Kidney epithelial cell (primary cell): ENCODE data around the gene DNAJC9. TPM values are rescaled to one million over a fixed set of nuclear protein-coding genes. Genes with fewer than 3 reads are reported as not detected.

Source experiments
- DNase-seq: peaks from one replicate; pipeline ENCODE4 v3.0.0-alpha.2; 2010; ENCODE audit warnings: low read depth
- H3K27me3 ChIP-seq: 2 replicates; pipeline ENCODE4 v1.6.0; 2011; ENCODE audit warnings: low read length; ENCODE audit not compliant: control insufficient read depth, insufficient read depth
- H3K36me3 ChIP-seq: 2 replicates; pipeline ENCODE4 v1.5.1; 2011; ENCODE audit warnings: low read length; ENCODE audit not compliant: control insufficient read depth, insufficient read depth
- H3K4me3 ChIP-seq: 2 replicates; pipeline ENCODE4 v1.5.1; 2011; ENCODE audit warnings: low read depth, mild to moderate bottlenecking, control low read depth, low read length
- total RNA-seq: library from RNA; depleted of rRNA; stranded (reverse); fragments of >200 nt; gene quantifications from 2 replicates; pipeline ENCODE4 v1.2.3, GENCODE V29; 2015
- TF ChIP-seq, protein P1 (sequence below): IDR thresholded peaks from 2 replicates; pipeline ENCODE4 v1.5.1; 2011; ENCODE audit warnings: mild to moderate bottlenecking, moderate library complexity, low read length, control low read depth, inconsistent platforms; ENCODE audit not compliant: insufficient read depth, poor library complexity, severe bottlenecking

The DNAJC9 gene
- total RNA-seq, 1 donor from 2014 or later = 42.2 TPM

- Histone ChIP-seq H3K4me3 (peak overlapping the region; percentile 72), H3K36me3 (no peaks in the 10 kb centered on the region), H3K27me3 (no peaks in the 10 kb centered on the region)
- TF ChIP-seq, protein P1, sequence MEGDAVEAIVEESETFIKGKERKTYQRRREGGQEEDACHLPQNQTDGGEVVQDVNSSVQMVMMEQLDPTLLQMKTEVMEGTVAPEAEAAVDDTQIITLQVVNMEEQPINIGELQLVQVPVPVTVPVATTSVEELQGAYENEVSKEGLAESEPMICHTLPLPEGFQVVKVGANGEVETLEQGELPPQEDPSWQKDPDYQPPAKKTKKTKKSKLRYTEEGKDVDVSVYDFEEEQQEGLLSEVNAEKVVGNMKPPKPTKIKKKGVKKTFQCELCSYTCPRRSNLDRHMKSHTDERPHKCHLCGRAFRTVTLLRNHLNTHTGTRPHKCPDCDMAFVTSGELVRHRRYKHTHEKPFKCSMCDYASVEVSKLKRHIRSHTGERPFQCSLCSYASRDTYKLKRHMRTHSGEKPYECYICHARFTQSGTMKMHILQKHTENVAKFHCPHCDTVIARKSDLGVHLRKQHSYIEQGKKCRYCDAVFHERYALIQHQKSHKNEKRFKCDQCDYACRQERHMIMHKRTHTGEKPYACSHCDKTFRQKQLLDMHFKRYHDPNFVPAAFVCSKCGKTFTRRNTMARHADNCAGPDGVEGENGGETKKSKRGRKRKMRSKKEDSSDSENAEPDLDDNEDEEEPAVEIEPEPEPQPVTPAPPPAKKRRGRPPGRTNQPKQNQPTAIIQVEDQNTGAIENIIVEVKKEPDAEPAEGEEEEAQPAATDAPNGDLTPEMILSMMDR = no peak
- no peak for DNase-seq
These were observed 6.1 kb upstream of the DNAJC9 start for GRCh38 chr10:73253225-73253555.

- TF ChIP-seq, protein P1 = no peak
- peak; percentile 87 for DNase-seq
- Histone ChIP-seq H3K4me3 (peak within 1 kb of the TSS; percentile 72), H3K36me3 (no peaks in the 10 kb centered on the region), H3K27me3 (no peaks in the 10 kb centered on the region)
These were observed 5.6 kb upstream of the DNAJC9 start, which contains the start of gene MRPS16 for GRCh38 chr10:73252445-73253224. Gene MRPS16 (minus strand): TSS chr10:73252644. CDS start chr10:73252482, 162 bp downstream.

DNA sequence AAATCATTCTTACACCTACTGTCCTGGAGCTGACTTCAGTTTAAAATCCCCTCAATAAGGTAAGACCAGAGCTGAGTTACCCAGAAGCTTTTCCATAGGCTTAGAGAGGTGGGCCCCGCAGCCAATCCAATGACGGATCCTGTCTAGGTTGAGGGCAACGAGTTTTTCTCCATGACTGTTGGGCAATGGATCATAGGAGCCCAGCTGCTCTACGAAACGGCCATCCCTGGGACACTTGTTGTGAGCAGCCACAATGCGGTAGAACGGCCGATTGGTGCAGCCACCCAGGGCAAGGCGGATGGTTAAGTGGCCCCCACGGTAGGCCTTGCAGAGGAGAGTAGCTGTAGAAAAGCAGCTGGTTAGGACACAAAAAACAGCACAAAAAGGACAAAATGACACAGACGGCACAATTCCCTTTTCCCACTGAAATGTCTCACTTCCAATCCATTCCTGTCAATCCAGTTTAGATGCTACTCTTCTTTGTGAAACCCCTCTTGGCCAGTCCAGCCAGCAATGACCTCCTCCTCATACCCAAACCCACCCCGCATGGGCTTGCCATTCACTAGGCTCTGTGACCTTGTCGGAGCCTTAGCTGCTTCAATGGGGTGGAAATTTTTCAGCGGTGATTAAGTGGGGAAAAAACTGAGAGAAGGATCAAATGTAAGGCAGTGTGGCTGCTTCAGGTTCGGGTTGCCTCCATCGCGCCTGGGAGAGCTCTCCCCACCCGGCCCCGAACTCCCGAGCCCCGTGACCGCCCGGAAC, 4.8 kb upstream of the DNAJC9 start:
- Histone ChIP-seq H3K4me3 (peak overlapping the region; percentile 72), H3K36me3 (no peaks in the 10 kb centered on the region), H3K27me3 (no peaks in the 10 kb centered on the region)
- TF ChIP-seq, protein P1 = no peak
- DNase-seq = no peak

DNA sequence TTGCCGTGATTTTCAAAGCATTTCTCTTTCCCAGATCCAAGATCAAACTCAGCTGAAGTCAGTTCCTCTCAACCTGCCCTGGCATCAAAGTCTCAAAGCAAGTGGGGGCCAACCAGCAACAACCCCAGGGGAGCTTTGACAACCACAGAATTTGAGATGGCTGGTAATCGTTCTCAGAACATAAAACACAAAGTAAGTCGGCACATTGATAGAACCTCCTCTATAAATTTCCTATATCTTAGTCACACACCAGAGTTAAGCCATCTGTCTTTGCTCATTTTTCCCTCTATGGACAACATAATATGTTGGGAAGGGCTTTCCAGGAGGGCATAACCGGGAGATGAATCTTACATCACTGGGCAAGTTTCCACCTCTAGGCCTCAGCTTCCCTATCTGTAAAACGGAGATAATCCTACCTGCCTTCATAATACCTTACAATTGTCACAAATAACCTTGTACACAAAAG, 1.2 kb upstream of the DNAJC9 start:
- no peak overlapping the region for H3K4me3 ChIP-seq
- DNase-seq = no peak
- no peaks in the 10 kb centered on the region for H3K36me3 ChIP-seq
- TF ChIP-seq, protein P1 = no peak
- no peaks in the 10 kb centered on the region for H3K27me3 ChIP-seq

- DNase-seq = no peak
- no peaks in the 10 kb centered on the region for H3K27me3 ChIP-seq
- TF ChIP-seq, protein P1 = no peak
These were observed 629 bp upstream of the DNAJC9 start for GRCh38 chr10:73247509-73248258.

More at GRCh38 chr10:73247509-73248258, 629 bp upstream of the DNAJC9 start:
- peak overlapping the region; percentile 94 for H3K4me3 ChIP-seq
- H3K36me3 ChIP-seq = no peaks in the 10 kb centered on the region
